Thyroid gland (tissue), 4 donors: ENCODE data around the gene RPTOR. TPM values are rescaled to one million over a fixed set of nuclear protein-coding genes. Genes with fewer than 3 reads are reported as not detected.

Source experiments
- DNase-seq, 2 donors: peaks; one replicate each; pipeline ENCODE4 v3.0.0-alpha.2; 2019
- H3K27ac ChIP-seq, 3 donors: fragments of 200-600 bp; sonication (generic); 1 replicate in 2 of 3; 2 replicates in 1 of 3; pipeline ENCODE4 v1.5.1; 2016 to 2019; ENCODE audit warnings: mild to moderate bottlenecking in 1 of 3, moderate library complexity in 1 of 3
- H3K27me3 ChIP-seq: fragments of 200-600 bp; sonication (generic); one replicate; pipeline ENCODE4 v1.5.1; 2019
- H3K36me3 ChIP-seq, 2 donors: fragments of 200-600 bp; sonication (generic); one replicate each; pipeline ENCODE4 v1.5.1; 2016 to 2019
- H3K4me1 ChIP-seq, 2 donors: fragments of 200-600 bp; sonication (generic); one replicate each; pipeline ENCODE4 v1.5.1; 2017 to 2019
- H3K4me3 ChIP-seq, 3 donors: fragments of 200-600 bp; sonication (generic); replicated peaks in 1 of 3; 1 replicate in 2 of 3; 2 replicates in 1 of 3; pipeline ENCODE4 v1.5.1; 2016; ENCODE audit warnings: mild to moderate bottlenecking in 1 of 3
- H3K9me3 ChIP-seq: fragments of 200-600 bp; sonication (generic); one replicate; pipeline ENCODE4 v1.5.1; 2017
- CTCF ChIP-seq, 6 experiments: fragments of 200-600 bp in 3 of 6; fragments of 450-650 bp in 3 of 6; sonication (generic) in 3 of 6; IDR thresholded peaks; one replicate each; pipeline ENCODE4 v1.5.1; 2016 to 2019; ENCODE audit warnings: antibody characterized with exemption in 6 of 6, mild to moderate bottlenecking in 2 of 6, inconsistent platforms in 1 of 6, moderate library complexity in 1 of 6
- POLR2A ChIP-seq, 2 donors: fragments of 450-650 bp; IDR thresholded peaks; one replicate each; pipeline ENCODE4 v1.6.1; 2017; ENCODE audit warnings: antibody characterized with exemption in 2 of 2, mild to moderate bottlenecking in 2 of 2, moderate library complexity in 1 of 2
- WGBS, 2 donors: methylation state at CpG; one replicate each; pipeline ENCODE4 v1.1.5; 2017; 5-methylcytosine and 5-hydroxymethylcytosine counted together
- intact Hi-C: fragments of 100-400 bp; cut with DNase I; formaldehyde crosslinking; loops from one replicate; pipeline ENCODE4 v1.15.1; 2023
- total RNA-seq, 4 donors: library from RNA; depleted of rRNA; stranded (reverse); fragments of >200 nt; gene quantifications; one replicate each; pipeline ENCODE4 v1.2.3, GENCODE V29; 2016

RPTOR gene
- total RNA-seq, 4 donors from 2014 or later = 24.2 to 58.1 (median 34.5) TPM

DNA sequence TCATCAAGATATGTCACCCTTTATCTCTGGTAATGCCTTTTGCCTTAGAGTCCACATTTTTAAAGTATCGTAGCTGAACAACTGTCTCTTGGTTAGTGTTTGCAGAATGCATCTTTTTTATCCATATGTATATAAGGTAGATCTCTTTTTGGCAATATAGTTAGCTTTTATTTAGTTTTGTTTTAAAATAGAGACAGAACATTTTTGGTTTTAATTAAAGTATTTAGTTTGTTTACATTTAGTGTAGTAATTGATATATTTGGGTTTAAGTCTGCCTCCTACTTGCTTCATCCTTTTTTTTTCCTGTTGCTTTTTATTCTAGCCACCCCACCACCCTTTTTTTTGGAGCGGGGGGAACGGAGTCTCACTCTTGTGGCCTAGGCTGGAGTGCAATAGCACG lies 262.4 kb downstream of the RPTOR start:
- H3K27me3 ChIP-seq = no peaks in the 10 kb centered on the region
- no peaks in the 10 kb centered on the region for H3K9me3 ChIP-seq
- H3K4me1 ChIP-seq = no peaks in the 10 kb centered on the region
- TF ChIP-seq CTCF (IDR thresholded peaks at IDR 0.05) = no peak
- no peak for TF ChIP-seq POLR2A (IDR thresholded peaks at IDR 0.05)
- no peak overlapping the region for H3K4me3 ChIP-seq
- intact Hi-C loops = no loop called here
- no peak for DNase-seq
- 97 to 99% methylated on average over 4 of the region's 4 CpGs for WGBS, 2 donors
- no peak overlapping the region for H3K27ac ChIP-seq
- H3K36me3 ChIP-seq = no peaks in the 10 kb centered on the region

- Histone ChIP-seq H3K27me3 (no peaks in the 10 kb centered on the region), H3K27ac (no peak overlapping the region), H3K9me3 (no peaks in the 10 kb centered on the region), H3K36me3 (no peaks in the 10 kb centered on the region), H3K4me3 (no peak overlapping the region), H3K4me1 (no peaks in the 10 kb centered on the region)
- WGBS, 2 donors = 90 to 96% methylated on average over 1 of the region's 1 CpG
- TF ChIP-seq CTCF (IDR thresholded peaks at IDR 0.05) = no peak
- no peak for TF ChIP-seq POLR2A (IDR thresholded peaks at IDR 0.05)
- intact Hi-C loops = no loop called here
- no peak for DNase-seq
Measured at GRCh38 chr17:80807882-80808281, 263.2 kb downstream of the RPTOR start.

- Histone ChIP-seq H3K27me3 (no peaks in the 10 kb centered on the region), H3K4me3 (no peak overlapping the region), H3K9me3 (no peaks in the 10 kb centered on the region), H3K36me3 (no peaks in the 10 kb centered on the region), H3K27ac (no peak overlapping the region), H3K4me1 (no peaks in the 10 kb centered on the region)
- WGBS, 2 donors = 88 to 92% methylated on average over 21 of the region's 21 CpGs
- TF ChIP-seq POLR2A (IDR thresholded peaks at IDR 0.05) (no peak), CTCF (IDR thresholded peaks at IDR 0.05) (no peak)
- no peak for DNase-seq
- intact Hi-C loops = no loop called here
Measured at GRCh38 chr17:80811181-80812105, 266.8 kb downstream of the RPTOR start.

DNA sequence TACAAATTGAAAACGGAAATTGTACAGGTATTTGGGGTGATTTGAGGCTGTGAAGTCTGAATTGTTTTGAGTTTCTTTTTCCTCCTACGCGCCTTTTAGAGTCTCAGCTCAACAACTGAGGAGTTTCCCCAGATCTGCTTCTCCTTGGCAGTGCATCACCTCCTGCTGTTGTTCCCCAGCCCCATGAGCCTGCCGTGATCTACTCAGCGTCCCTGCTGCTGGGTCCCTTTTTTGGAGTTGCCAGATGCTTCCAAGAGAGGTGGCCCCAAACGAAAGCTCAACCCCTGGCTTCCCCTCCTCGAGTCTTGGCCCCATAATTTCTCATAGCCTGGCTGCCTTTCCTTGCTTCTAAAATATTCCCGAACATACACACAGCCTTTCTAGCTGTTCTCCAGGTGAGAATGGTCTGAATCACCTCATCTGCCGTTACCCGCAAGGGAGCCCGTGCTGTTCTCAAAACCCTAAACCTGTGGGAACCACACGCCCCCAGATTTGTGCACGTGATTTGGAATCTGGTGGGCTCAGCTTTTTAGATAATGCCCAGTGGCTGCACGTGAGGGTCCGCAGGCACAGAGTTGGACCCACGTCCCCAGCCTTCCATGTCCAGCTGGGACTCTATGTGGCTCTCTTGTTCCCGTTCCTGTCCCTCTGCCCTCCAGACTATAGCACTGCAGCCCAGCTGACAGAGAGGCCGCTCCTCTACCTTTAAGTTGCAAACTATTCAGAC lies 267.9 kb downstream of the RPTOR start:
- intact Hi-C loops = no loop called here
- H3K9me3 ChIP-seq = no peaks in the 10 kb centered on the region
- H3K27me3 ChIP-seq = no peaks in the 10 kb centered on the region
- H3K27ac ChIP-seq = no peak overlapping the region
- no peaks in the 10 kb centered on the region for H3K36me3 ChIP-seq
- 93 to 95% methylated on average over 18 of the region's 18 CpGs for WGBS, 2 donors
- DNase-seq = no peak
- TF ChIP-seq CTCF (IDR thresholded peaks at IDR 0.05) (no peak), POLR2A (IDR thresholded peaks at IDR 0.05) (no peak)
- no peak overlapping the region for H3K4me3 ChIP-seq
- H3K4me1 ChIP-seq = no peaks in the 10 kb centered on the region

- no peaks in the 10 kb centered on the region for H3K9me3 ChIP-seq
- WGBS, 2 donors = 91 to 95% methylated on average over 5 of the region's 5 CpGs
Measured at GRCh38 chr17:80813318-80813717, 268.7 kb downstream of the RPTOR start.

More at GRCh38 chr17:80813318-80813717, 268.7 kb downstream of the RPTOR start:
- H3K27me3 ChIP-seq = no peaks in the 10 kb centered on the region
- H3K4me3 ChIP-seq = no peak overlapping the region
- H3K36me3 ChIP-seq = no peaks in the 10 kb centered on the region
- intact Hi-C loops = no loop called here
- no peaks in the 10 kb centered on the region for H3K4me1 ChIP-seq
- H3K27ac ChIP-seq = no peak overlapping the region
- TF ChIP-seq POLR2A (IDR thresholded peaks at IDR 0.05) (no peak), CTCF (IDR thresholded peaks at IDR 0.05) (no peak)
- no peak for DNase-seq
